MM.1S (cell line): ENCODE measurements around the gene DPP6.

Source experiments
- DNase-seq: peaks from one replicate; pipeline ENCODE4 v3.0.0-alpha.2; 2015
- H2AFZ ChIP-seq: fragments of 300-600 bp; sonication (generic); 2 replicates; pipeline ENCODE4 v1.6.0; 2016; ENCODE audit warnings: antibody characterized with exemption, low read length
- H3F3A ChIP-seq: fragments of 300-600 bp; sonication (generic); 2 replicates; pipeline ENCODE4 v1.6.1; 2016; ENCODE audit warnings: mild to moderate bottlenecking, antibody characterized with exemption, low read length, moderate library complexity, mixed read lengths; ENCODE audit not compliant: insufficient read depth
- H3K27ac ChIP-seq: fragments of 300-600 bp; sonication (generic); 2 replicates; pipeline ENCODE4 v1.5.1; 2016; ENCODE audit warnings: mild to moderate bottlenecking, low read length
- H3K27me3 ChIP-seq: fragments of 300-600 bp; sonication (generic); replicated peaks from 2 replicates; pipeline ENCODE4 v1.6.0; 2016; ENCODE audit warnings: low read length; ENCODE audit not compliant: insufficient read depth
- H3K36me3 ChIP-seq: fragments of 300-600 bp; sonication (generic); replicated peaks from 2 replicates; pipeline ENCODE4 v1.6.1; 2016; ENCODE audit warnings: mild to moderate bottlenecking, low read length, mixed read lengths; ENCODE audit not compliant: insufficient read depth
- H3K4me1 ChIP-seq: fragments of 300-600 bp; sonication (generic); 2 replicates; pipeline ENCODE4 v1.6.1; 2016; ENCODE audit warnings: low read length, mixed read lengths
- H3K4me2 ChIP-seq: fragments of 300-600 bp; sonication (generic); 2 replicates; pipeline ENCODE4 v1.6.0; 2016; ENCODE audit warnings: low read depth, low read length
- H3K4me3 ChIP-seq: fragments of 300-600 bp; sonication (generic); 2 replicates; pipeline ENCODE4 v1.5.1; 2016; ENCODE audit warnings: low read length, mixed read lengths
- H3K79me2 ChIP-seq: fragments of 300-600 bp; sonication (generic); 2 replicates; pipeline ENCODE4 v1.6.1; 2016; ENCODE audit warnings: mixed run types, low read length, mixed read lengths
- H3K9ac ChIP-seq: fragments of 300-600 bp; sonication (generic); 2 replicates; pipeline ENCODE4 v1.6.1; 2016; ENCODE audit warnings: low read length, mixed read lengths
- H3K9me2 ChIP-seq: fragments of 300-600 bp; sonication (generic); replicated peaks from 2 replicates; pipeline ENCODE4 v1.6.1; 2016; ENCODE audit warnings: mild to moderate bottlenecking, low read length, mixed read lengths; ENCODE audit not compliant: insufficient read depth
- H3K9me3 ChIP-seq: fragments of 300-600 bp; sonication (generic); replicated peaks from 2 replicates; pipeline ENCODE4 v1.6.1; 2016; ENCODE audit warnings: mild to moderate bottlenecking, low read length, mixed read lengths; ENCODE audit not compliant: insufficient read depth
- H4K20me1 ChIP-seq: fragments of 300-600 bp; sonication (generic); 2 replicates; pipeline ENCODE4 v1.6.1; 2016; ENCODE audit warnings: mild to moderate bottlenecking, low read length, moderate library complexity, mixed read lengths; ENCODE audit not compliant: insufficient read depth
- CTCF ChIP-seq: fragments of 300-600 bp; sonication (generic); IDR thresholded peaks from 2 replicates; pipeline ENCODE4 v1.5.1; 2016; ENCODE audit warnings: antibody characterized with exemption, low read length, mixed read lengths
- EZH2 ChIP-seq: fragments of 300-600 bp; sonication (generic); optimal IDR thresholded peaks from 2 replicates; pipeline ENCODE3; 2017; ENCODE audit warnings: low read depth, mild to moderate bottlenecking, antibody characterized with exemption, low read length, mixed read lengths
- EZH2phosphoT487 ChIP-seq: fragments of 300-600 bp; sonication (generic); IDR thresholded peaks from 2 replicates; pipeline ENCODE4 v1.6.1; 2018; ENCODE audit warnings: antibody characterized with exemption, low read length

Gene DPP6

GRCh38 chr7:154517768-154518167, 465.6 kb downstream of the DPP6 start:
- Histone ChIP-seq H3F3A (no peaks in the 10 kb centered on the region), H3K4me1 (no peaks in the 10 kb centered on the region)
- TF ChIP-seq EZH2phosphoT487 (no peak), EZH2 (no peak), CTCF (no peak)

GRCh38 chr7:154519229-154519628, 467.0 kb downstream of the DPP6 start:
- Histone ChIP-seq H4K20me1 (no peaks in the 10 kb centered on the region), H2AFZ (no peak overlapping the region)
- no peak for DNase-seq

More at GRCh38 chr7:154517768-154518167, 465.6 kb downstream of the DPP6 start:
- Histone ChIP-seq H3K9me2 (no peaks in the 10 kb centered on the region), H3K4me3 (peak overlapping the region; percentile 52), H3K9me3 (no peaks in the 10 kb centered on the region), H3K79me2 (no peaks in the 10 kb centered on the region), H3K36me3 (no peaks in the 10 kb centered on the region), H4K20me1 (no peaks in the 10 kb centered on the region), H3K9ac (no peak overlapping the region; the same call in 1 of the 2 replicates), H2AFZ (peak overlapping the region; percentile 59), H3K27me3 (no peaks in the 10 kb centered on the region), H3K27ac (no peak overlapping the region), H3K4me2 (peak overlapping the region; percentile 38)
- DNase-seq = peak; percentile 70

GRCh38 chr7:154530136-154530535, 477.9 kb downstream of the DPP6 start:
- no peak overlapping the region for H3K27ac ChIP-seq
- no peaks in the 10 kb centered on the region for H4K20me1 ChIP-seq
- H3K36me3 ChIP-seq = no peaks in the 10 kb centered on the region
- H3K9ac ChIP-seq = no peak overlapping the region
- no peak overlapping the region for H3K4me2 ChIP-seq
- H3K4me3 ChIP-seq = no peak overlapping the region
- H2AFZ ChIP-seq = no peak overlapping the region
- H3K27me3 ChIP-seq = no peaks in the 10 kb centered on the region
- no peaks in the 10 kb centered on the region for H3K9me3 ChIP-seq
- no peak for DNase-seq
- no peaks in the 10 kb centered on the region for H3K9me2 ChIP-seq
- TF ChIP-seq CTCF (no peak), EZH2phosphoT487 (no peak), EZH2 (no peak)
- no peaks in the 10 kb centered on the region for H3K4me1 ChIP-seq
- H3F3A ChIP-seq = no peaks in the 10 kb centered on the region
- H3K79me2 ChIP-seq = no peaks in the 10 kb centered on the region

More at GRCh38 chr7:154519229-154519628, 467.0 kb downstream of the DPP6 start:
- Histone ChIP-seq H3K4me1 (no peaks in the 10 kb centered on the region), H3K27me3 (no peaks in the 10 kb centered on the region), H3K27ac (no peak overlapping the region), H3K9me2 (no peaks in the 10 kb centered on the region), H3K9me3 (no peaks in the 10 kb centered on the region), H3K9ac (no peak overlapping the region), H3K36me3 (no peaks in the 10 kb centered on the region), H3F3A (no peaks in the 10 kb centered on the region), H3K79me2 (no peaks in the 10 kb centered on the region), H3K4me3 (no peak overlapping the region), H3K4me2 (no peak overlapping the region)
- TF ChIP-seq CTCF (no peak), EZH2phosphoT487 (no peak), EZH2 (no peak)

- H3F3A ChIP-seq = no peaks in the 10 kb centered on the region
- H3K79me2 ChIP-seq = no peaks in the 10 kb centered on the region
- H3K27ac ChIP-seq = no peak overlapping the region
- H3K4me3 ChIP-seq = no peak overlapping the region
- no peaks in the 10 kb centered on the region for H3K36me3 ChIP-seq
- H3K4me2 ChIP-seq = no peak overlapping the region
- H3K9me3 ChIP-seq = no peaks in the 10 kb centered on the region
- no peaks in the 10 kb centered on the region for H3K4me1 ChIP-seq
- no peak for TF ChIP-seq CTCF
- TF ChIP-seq EZH2phosphoT487 = no peak
- no peak for TF ChIP-seq EZH2
- no peaks in the 10 kb centered on the region for H3K9me2 ChIP-seq
- H3K9ac ChIP-seq = no peak overlapping the region
- H2AFZ ChIP-seq = no peak overlapping the region
- no peak for DNase-seq
- no peaks in the 10 kb centered on the region for H4K20me1 ChIP-seq
- no peaks in the 10 kb centered on the region for H3K27me3 ChIP-seq
Measured at GRCh38 chr7:154532771-154533170, 480.6 kb downstream of the DPP6 start.
